Activated CD4-positive, alpha-beta T cell treated with anti-CD3 and anti-CD28 coated beads, Interleukin-2, amount 50 U/mL, for 24 hours (primary cell): ENCODE measurements around the gene PAPOLA.
A peak's percentile ranks its signal among the peaks of the same experiment; 100 is the strongest.
"Not testable (repeated sequence)": the region's sequence is repeated elsewhere in the genome, so short reads cannot be mapped to it uniquely, and the experiment has no call there.

Source experiments
- DNase-seq, 2 donors: peaks; one replicate each; pipeline ENCODE4 v3.0.0-alpha.2; 2020; ENCODE audit warnings: low read depth in 1 of 2, low spot score in 1 of 2

The PAPOLA gene

GRCh38 chr14:96501740-96502620 is at the start of gene PAPOLA:
Gene PAPOLA, plus strand, starts transcription at chr14:96502382. Its CDS starts 211 bp downstream, at chr14:96502593.
- peak; percentile 90 to 93 for DNase-seq

- DNase-seq = no peak
These were observed 49.5 kb upstream of the PAPOLA start for GRCh38 chr14:96452684-96453083.

- DNase-seq = no peak
These were observed 46.6 kb upstream of the PAPOLA start for GRCh38 chr14:96455588-96455987.

GRCh38 chr14:96459851-96460250 is 42.3 kb upstream of the PAPOLA start:
- no peak for DNase-seq

GRCh38 chr14:96461950-96462798 is 40.0 kb upstream of the PAPOLA start:
- no peak for DNase-seq

- no peak for DNase-seq
These were observed 38.0 kb upstream of the PAPOLA start for GRCh38 chr14:96464136-96464535.

GRCh38 chr14:96466918-96467317 is 35.3 kb upstream of the PAPOLA start:
- no peak for DNase-seq

- no peak for DNase-seq
These were observed 31.9 kb upstream of the PAPOLA start for GRCh38 chr14:96470331-96470730.

- DNase-seq = not testable (repeated sequence)
These were observed 31.2 kb upstream of the PAPOLA start for GRCh38 chr14:96470967-96471366.

GRCh38 chr14:96478119-96478518 is 24.1 kb upstream of the PAPOLA start:
- DNase-seq = no peak

GRCh38 chr14:96479435-96480146 is 22.6 kb upstream of the PAPOLA start:
- no peak for DNase-seq

- DNase-seq = no peak
These were observed 20.4 kb upstream of the PAPOLA start for GRCh38 chr14:96481731-96482314.

GRCh38 chr14:96482986-96483385 is 19.2 kb upstream of the PAPOLA start:
- DNase-seq = no peak

GRCh38 chr14:96484399-96484798 is 17.8 kb upstream of the PAPOLA start:
- no peak for DNase-seq

- DNase-seq = no peak
These were observed 15.5 kb upstream of the PAPOLA start for GRCh38 chr14:96486705-96487104.

GRCh38 chr14:96489327-96489726 is 12.9 kb upstream of the PAPOLA start:
- DNase-seq = no peak

GRCh38 chr14:96493178-96493577 is 9.0 kb upstream of the PAPOLA start:
- DNase-seq = no peak

- DNase-seq = no peak
These were observed 7.9 kb upstream of the PAPOLA start for GRCh38 chr14:96494331-96494730.

GRCh38 chr14:96497087-96497486 is 5.1 kb upstream of the PAPOLA start:
- no peak for DNase-seq

GRCh38 chr14:96497586-96497985 is 4.6 kb upstream of the PAPOLA start:
- DNase-seq = no peak

GRCh38 chr14:96501217-96501739 is 904 bp upstream of the PAPOLA start:
- peak in 1 of 2 donors; percentile 17 for DNase-seq
